Measurements from ENCODE around the gene SNCA. TPM values are rescaled to one million over a fixed set of nuclear protein-coding genes. Genes with fewer than 3 reads are reported as not detected.

SNCA gene
- total and polyA plus RNA-seq, 2 donors (not counting 1 experiment from before 2014, with no cell fraction given), result 0.95 to 6.8 TPM

GRCh38 chr4:89797117-89797516 is 39.8 kb downstream of the SNCA start:
- H3K4me2 ChIP-seq (ENCODE audit: extremely low read depth, insufficient read depth, low read length), result no peak overlapping the region
- no peaks in the 10 kb centered on the region for H3K4me1 ChIP-seq (ENCODE audit: control insufficient read depth, extremely low read depth, insufficient read depth, low read length)
- no peaks in the 10 kb centered on the region for H3K79me2 ChIP-seq (ENCODE audit: control insufficient read depth, insufficient read depth, low read length)
- H3K27ac ChIP-seq (ENCODE audit: insufficient read depth, low read length), result no peak overlapping the region
- no peaks in the 10 kb centered on the region for H3K36me3 ChIP-seq (ENCODE audit: control insufficient read depth, insufficient read depth, low read length)
- H2AFZ ChIP-seq (ENCODE audit: low read length), result no peak overlapping the region
- TF ChIP-seq, protein P1, sequence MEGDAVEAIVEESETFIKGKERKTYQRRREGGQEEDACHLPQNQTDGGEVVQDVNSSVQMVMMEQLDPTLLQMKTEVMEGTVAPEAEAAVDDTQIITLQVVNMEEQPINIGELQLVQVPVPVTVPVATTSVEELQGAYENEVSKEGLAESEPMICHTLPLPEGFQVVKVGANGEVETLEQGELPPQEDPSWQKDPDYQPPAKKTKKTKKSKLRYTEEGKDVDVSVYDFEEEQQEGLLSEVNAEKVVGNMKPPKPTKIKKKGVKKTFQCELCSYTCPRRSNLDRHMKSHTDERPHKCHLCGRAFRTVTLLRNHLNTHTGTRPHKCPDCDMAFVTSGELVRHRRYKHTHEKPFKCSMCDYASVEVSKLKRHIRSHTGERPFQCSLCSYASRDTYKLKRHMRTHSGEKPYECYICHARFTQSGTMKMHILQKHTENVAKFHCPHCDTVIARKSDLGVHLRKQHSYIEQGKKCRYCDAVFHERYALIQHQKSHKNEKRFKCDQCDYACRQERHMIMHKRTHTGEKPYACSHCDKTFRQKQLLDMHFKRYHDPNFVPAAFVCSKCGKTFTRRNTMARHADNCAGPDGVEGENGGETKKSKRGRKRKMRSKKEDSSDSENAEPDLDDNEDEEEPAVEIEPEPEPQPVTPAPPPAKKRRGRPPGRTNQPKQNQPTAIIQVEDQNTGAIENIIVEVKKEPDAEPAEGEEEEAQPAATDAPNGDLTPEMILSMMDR (conservative IDR thresholded peaks at IDR 0.05 in 1 of 2, IDR thresholded peaks at IDR 0.05 in 1 of 2; ENCODE audit: low read depth in 1 of 2, low read length in 2 of 2), result no peak
- TF ChIP-seq EZH2 (IDR thresholded peaks at IDR 0.05; ENCODE audit: low read length, missing control alignments), result no peak
- DNase-seq (ENCODE audit: low read depth in 2 of 2), result peak; percentile 40 to 94
- H3K9me3 ChIP-seq (ENCODE audit: control insufficient read depth, insufficient read depth, low read depth, low read length), result no peaks in the 10 kb centered on the region
- H3K4me3 ChIP-seq (replicated peaks in 1 of 4; ENCODE audit: control extremely low read depth in 1 of 4, insufficient read depth in 1 of 4, low read depth in 3 of 4, low read length in 4 of 4), result no peak overlapping the region
- no peak overlapping the region for H3K9ac ChIP-seq (ENCODE audit: insufficient read depth, low read length)
- no peaks in the 10 kb centered on the region for H3K27me3 ChIP-seq (ENCODE audit: control insufficient read depth, insufficient read depth, low read length)
- H4K20me1 ChIP-seq (ENCODE audit: control insufficient read depth, extremely low read depth, insufficient read depth, low read length), result no peaks in the 10 kb centered on the region

DNA sequence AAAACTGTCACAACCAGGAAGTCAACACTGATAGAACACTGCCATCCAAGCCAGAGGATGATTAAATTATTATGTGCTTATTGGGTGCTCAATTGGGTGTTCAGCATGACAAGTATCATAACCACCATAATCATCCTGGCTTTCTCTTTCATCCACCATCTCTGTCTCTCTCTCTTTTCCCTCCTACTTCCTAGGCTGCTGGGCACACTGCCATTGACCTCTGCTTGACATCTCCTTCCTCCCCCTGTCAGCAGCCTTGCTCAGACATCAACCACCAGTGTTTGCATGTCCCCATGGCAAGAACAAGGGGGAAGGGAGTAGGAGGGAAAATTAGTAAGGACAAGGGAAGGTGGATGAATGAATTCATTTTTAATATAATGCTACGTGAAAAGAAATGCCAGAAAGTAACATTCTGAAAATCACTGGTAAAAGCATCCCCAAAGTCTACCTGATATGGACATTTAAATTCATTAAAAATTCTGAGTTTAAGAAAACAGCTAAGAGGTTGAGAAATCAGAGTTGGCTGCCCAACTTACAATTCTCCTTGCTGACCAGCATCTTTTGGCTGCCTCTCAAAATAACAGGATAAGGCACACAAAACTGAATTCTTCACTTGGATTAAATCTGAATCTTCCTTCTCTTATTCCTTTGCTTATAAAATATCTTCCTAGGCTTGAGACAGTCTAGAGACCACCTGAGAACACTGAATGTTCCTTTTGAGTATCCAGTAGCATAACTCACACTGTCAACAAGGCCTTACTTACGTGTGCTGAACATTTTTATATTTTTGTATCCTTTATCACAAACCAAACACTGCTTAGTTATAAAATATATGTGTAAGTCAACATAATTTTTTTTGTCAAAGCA is 48.5 kb downstream of the SNCA start:
- H3K79me2 ChIP-seq (ENCODE audit: control insufficient read depth, insufficient read depth, low read length), result no peaks in the 10 kb centered on the region
- no peaks in the 10 kb centered on the region for H3K36me3 ChIP-seq (ENCODE audit: control insufficient read depth, insufficient read depth, low read length)
- TF ChIP-seq, protein P1 (conservative IDR thresholded peaks at IDR 0.05 in 1 of 2, IDR thresholded peaks at IDR 0.05 in 1 of 2; ENCODE audit: low read depth in 1 of 2, low read length in 2 of 2), result no peak
- no peak for TF ChIP-seq EZH2 (IDR thresholded peaks at IDR 0.05; ENCODE audit: low read length, missing control alignments)
- H3K4me3 ChIP-seq (replicated peaks in 1 of 4; ENCODE audit: control extremely low read depth in 1 of 4, insufficient read depth in 1 of 4, low read depth in 3 of 4, low read length in 4 of 4), result no peak overlapping the region
- H3K4me1 ChIP-seq (ENCODE audit: control insufficient read depth, extremely low read depth, insufficient read depth, low read length), result no peaks in the 10 kb centered on the region
- H2AFZ ChIP-seq (ENCODE audit: low read length), result no peak overlapping the region
- H3K9me3 ChIP-seq (ENCODE audit: control insufficient read depth, insufficient read depth, low read depth, low read length), result no peaks in the 10 kb centered on the region
- H3K9ac ChIP-seq (ENCODE audit: insufficient read depth, low read length), result no peak overlapping the region
- no peak overlapping the region for H3K4me2 ChIP-seq (ENCODE audit: extremely low read depth, insufficient read depth, low read length)
- no peaks in the 10 kb centered on the region for H3K27me3 ChIP-seq (ENCODE audit: control insufficient read depth, insufficient read depth, low read length)
- H3K27ac ChIP-seq (ENCODE audit: insufficient read depth, low read length), result no peak overlapping the region
- no peaks in the 10 kb centered on the region for H4K20me1 ChIP-seq (ENCODE audit: control insufficient read depth, extremely low read depth, insufficient read depth, low read length)
- peak; percentile 48 to 79 for DNase-seq (ENCODE audit: low read depth in 2 of 2)

- no peak overlapping the region for H3K4me3 ChIP-seq (replicated peaks in 1 of 4; ENCODE audit: control extremely low read depth in 1 of 4, insufficient read depth in 1 of 4, low read depth in 3 of 4, low read length in 4 of 4)
- H3K79me2 ChIP-seq (ENCODE audit: control insufficient read depth, insufficient read depth, low read length), result no peaks in the 10 kb centered on the region
- no peaks in the 10 kb centered on the region for H3K36me3 ChIP-seq (ENCODE audit: control insufficient read depth, insufficient read depth, low read length)
- H4K20me1 ChIP-seq (ENCODE audit: control insufficient read depth, extremely low read depth, insufficient read depth, low read length), result no peaks in the 10 kb centered on the region
- no peak overlapping the region for H2AFZ ChIP-seq (ENCODE audit: low read length)
- no peak for TF ChIP-seq EZH2 (IDR thresholded peaks at IDR 0.05; ENCODE audit: low read length, missing control alignments)
- TF ChIP-seq, protein P1 (conservative IDR thresholded peaks at IDR 0.05 in 1 of 2, IDR thresholded peaks at IDR 0.05 in 1 of 2; ENCODE audit: low read depth in 1 of 2, low read length in 2 of 2), result no peak
- H3K4me2 ChIP-seq (ENCODE audit: extremely low read depth, insufficient read depth, low read length), result no peak overlapping the region
- H3K9me3 ChIP-seq (ENCODE audit: control insufficient read depth, insufficient read depth, low read depth, low read length), result no peaks in the 10 kb centered on the region
- H3K27ac ChIP-seq (ENCODE audit: insufficient read depth, low read length), result no peak overlapping the region
- no peak for DNase-seq (ENCODE audit: low read depth in 2 of 2)
- no peak overlapping the region for H3K9ac ChIP-seq (ENCODE audit: insufficient read depth, low read length)
- H3K4me1 ChIP-seq (ENCODE audit: control insufficient read depth, extremely low read depth, insufficient read depth, low read length), result no peaks in the 10 kb centered on the region
- no peaks in the 10 kb centered on the region for H3K27me3 ChIP-seq (ENCODE audit: control insufficient read depth, insufficient read depth, low read length)
Observed at GRCh38 chr4:89784686-89785231, 52.2 kb downstream of the SNCA start.

Measured in fibroblast of lung (primary cell).